HepG2 (cell line): ENCODE results near the gene WDR31. TPM values are rescaled to one million over a fixed set of nuclear protein-coding genes. Genes with fewer than 3 reads are reported as not detected.

Source experiments
- ATF1 ChIP-seq: IDR thresholded peaks from 2 replicates; pipeline ENCODE4 v1.6.1; 2016; ENCODE audit warnings: mild to moderate bottlenecking, control low read depth
- FOSL2 ChIP-seq: sonication (generic); formaldehyde crosslinking; IDR thresholded peaks from 2 replicates; pipeline ENCODE4 v1.4.0; 2020; ENCODE audit warnings: missing genetic modification reagents
- FOXK2 ChIP-seq: fragments of 450-650 bp; IDR thresholded peaks from 2 replicates; pipeline ENCODE4 v1.6.1; 2016
- GLI4 ChIP-seq: sonication (generic); formaldehyde crosslinking; IDR thresholded peaks from 2 replicates; pipeline ENCODE4 v1.5.1; 2020; ENCODE audit warnings: missing genetic modification reagents, mild to moderate bottlenecking, moderate library complexity, borderline replicate concordance
- NR2F6 ChIP-seq, 2 experiments: IDR thresholded peaks; 2 replicates each; pipeline ENCODE4 v1.6.1; 2016; ENCODE audit warnings: antibody characterized with exemption in 1 of 2, mild to moderate bottlenecking in 1 of 2
- RNF2 ChIP-seq: fragments of 450-650 bp; conservative IDR thresholded peaks from 2 replicates; pipeline ENCODE4 v1.6.1; 2016; ENCODE audit warnings: low read depth
- SP1 ChIP-seq, 2 experiments: fragments of 450-650 bp in 1 of 2; sonication (generic) in 1 of 2; formaldehyde crosslinking in 1 of 2; IDR thresholded peaks; 2 replicates each; pipeline versions ENCODE4 v1.4.0 to v1.6.1; 2016 to 2020; ENCODE audit warnings: missing genetic modification reagents in 1 of 2
- TCF12 ChIP-seq, 2 experiments: fragments of 450-650 bp in 1 of 2; sonication (generic) in 1 of 2; formaldehyde crosslinking in 1 of 2; IDR thresholded peaks; 2 replicates each; pipeline versions ENCODE4 v1.6.1 to v1.8.0; 2017 to 2022; ENCODE audit warnings: antibody characterized with exemption in 1 of 2, mild to moderate bottlenecking in 1 of 2, missing genetic modification reagents in 1 of 2, moderate library complexity in 1 of 2
- TGIF2 ChIP-seq: IDR thresholded peaks from 2 replicates; pipeline ENCODE4 v1.6.1; 2016; ENCODE audit warnings: control low read depth, missing compliant biosample characterization
- TOE1 ChIP-seq: sonication (generic); formaldehyde crosslinking; IDR thresholded peaks from 2 replicates; pipeline ENCODE4 v1.4.0; 2020; ENCODE audit warnings: mild to moderate bottlenecking, missing genetic modification reagents
- ZMYM3 ChIP-seq: sonication (generic); formaldehyde crosslinking; IDR thresholded peaks from 2 replicates; pipeline ENCODE4 v1.5.1; 2020; ENCODE audit warnings: mild to moderate bottlenecking, missing genetic modification reagents
- ZNF3 ChIP-seq: IDR thresholded peaks from 2 replicates; pipeline ENCODE4 v1.7.0; 2017; ENCODE audit warnings: inconsistent platforms
- ZNF335 ChIP-seq: sonication (generic); formaldehyde crosslinking; IDR thresholded peaks from 2 replicates; pipeline ENCODE4 v1.4.0; 2020; ENCODE audit warnings: missing genetic modification reagents
- ZNF441 ChIP-seq: sonication (generic); formaldehyde crosslinking; IDR thresholded peaks from 2 replicates; pipeline ENCODE4 v1.7.0; 2021; ENCODE audit warnings: missing genetic modification reagents, borderline replicate concordance
- ZNF766 ChIP-seq: sonication (generic); formaldehyde crosslinking; IDR thresholded peaks from 2 replicates; pipeline ENCODE4 v1.5.0; 2020; ENCODE audit warnings: missing genetic modification reagents, borderline replicate concordance
- polyA plus RNA-seq, 8 experiments: library from polyadenylated mRNA; depleted of rRNA in 3 of 8; stranded (reverse) in 7 of 8; unstranded in 1 of 8; fragments of >200 nt; fragmentation: Illumina TruSeq in 4 of 8; extraction: Trizol in 4 of 8; gene quantifications; 2 replicates each; pipeline versions ENCODE4 v1.2.1 to v1.2.3, GENCODE V29; 2011 to 2016; ENCODE audit warnings: low read depth in 4 of 8, missing spikeins in 1 of 8, mixed read lengths in 1 of 8; ENCODE audit not compliant: insufficient read depth in 1 of 8
- total RNA-seq, 5 experiments: library from RNA; depleted of rRNA; stranded (reverse); fragments of >200 nt; fragmentation: Illumina TruSeq; extraction: Trizol; gene quantifications; 2 replicates each; pipeline ENCODE4 v1.2.3, GENCODE V29; 2016; ENCODE audit warnings: low read depth in 1 of 5
- TF ChIP-seq, protein P1 (sequence below): sonication (generic); formaldehyde crosslinking; IDR thresholded peaks from 2 replicates; pipeline ENCODE4 v1.4.0; 2020; ENCODE audit warnings: missing genetic modification reagents, mild to moderate bottlenecking, borderline replicate concordance
- TF ChIP-seq, protein P2 (sequence below): sonication (generic); formaldehyde crosslinking; IDR thresholded peaks from 2 replicates; pipeline ENCODE4 v1.4.0; 2020; ENCODE audit warnings: mild to moderate bottlenecking, missing genetic modification reagents
- TF ChIP-seq, protein P3 (sequence below): sonication (generic); formaldehyde crosslinking; IDR thresholded peaks from 2 replicates; pipeline ENCODE4 v1.9.0; 2022; ENCODE audit warnings: low read depth, missing genetic modification reagents
- TF ChIP-seq, protein P4 (sequence below): sonication (generic); formaldehyde crosslinking; IDR thresholded peaks from 2 replicates; pipeline ENCODE4 v1.8.1; 2022; ENCODE audit warnings: mild to moderate bottlenecking, missing genetic modification reagents
- TF ChIP-seq, protein P5 (sequence below): sonication (generic); IDR thresholded peaks from 2 replicates; pipeline ENCODE4 v1.6.1; 2016; ENCODE audit warnings: low read depth, borderline replicate concordance

Gene WDR31
- total and polyA plus RNA-seq, 2 of the 13 experiments (the other 11 are each of a cell fraction or from before 2014, with no cell fraction given): 0.33 to 1.7 TPM

DNA sequence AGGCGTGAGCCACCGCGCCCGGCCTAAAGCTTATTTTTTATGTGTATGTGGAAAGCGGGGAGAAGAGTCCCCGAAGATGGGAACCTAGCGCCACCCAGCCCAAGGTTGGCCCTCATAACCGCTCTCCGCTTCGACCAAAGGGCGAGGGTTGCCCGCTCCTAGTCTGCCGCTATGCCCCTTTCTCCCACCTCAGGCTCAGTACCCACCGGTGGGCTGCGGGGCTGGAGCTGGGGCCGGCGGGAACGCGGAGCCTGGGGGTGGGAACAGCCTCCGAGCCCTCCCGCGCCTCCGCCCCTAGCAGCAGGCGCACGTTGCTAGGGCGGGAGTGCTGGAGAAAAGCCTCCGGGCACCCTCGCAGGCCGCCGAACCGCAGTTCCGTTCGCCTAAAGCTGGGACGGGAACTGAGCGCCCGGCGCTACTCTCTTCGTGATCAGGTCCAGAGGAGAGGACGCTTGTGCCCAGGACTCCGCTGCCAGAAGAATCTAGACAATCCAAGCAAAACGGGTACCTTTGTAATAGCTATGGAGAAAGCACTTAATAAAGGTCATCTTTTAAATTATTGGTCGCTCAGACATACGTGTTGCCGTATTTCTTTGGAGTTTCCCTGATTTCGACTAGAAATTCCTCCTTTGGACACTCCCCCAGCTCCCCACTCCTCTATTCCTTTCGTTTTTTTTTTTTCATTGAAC, at the start of gene WDR31 (continued):
- TF ChIP-seq, protein P1, sequence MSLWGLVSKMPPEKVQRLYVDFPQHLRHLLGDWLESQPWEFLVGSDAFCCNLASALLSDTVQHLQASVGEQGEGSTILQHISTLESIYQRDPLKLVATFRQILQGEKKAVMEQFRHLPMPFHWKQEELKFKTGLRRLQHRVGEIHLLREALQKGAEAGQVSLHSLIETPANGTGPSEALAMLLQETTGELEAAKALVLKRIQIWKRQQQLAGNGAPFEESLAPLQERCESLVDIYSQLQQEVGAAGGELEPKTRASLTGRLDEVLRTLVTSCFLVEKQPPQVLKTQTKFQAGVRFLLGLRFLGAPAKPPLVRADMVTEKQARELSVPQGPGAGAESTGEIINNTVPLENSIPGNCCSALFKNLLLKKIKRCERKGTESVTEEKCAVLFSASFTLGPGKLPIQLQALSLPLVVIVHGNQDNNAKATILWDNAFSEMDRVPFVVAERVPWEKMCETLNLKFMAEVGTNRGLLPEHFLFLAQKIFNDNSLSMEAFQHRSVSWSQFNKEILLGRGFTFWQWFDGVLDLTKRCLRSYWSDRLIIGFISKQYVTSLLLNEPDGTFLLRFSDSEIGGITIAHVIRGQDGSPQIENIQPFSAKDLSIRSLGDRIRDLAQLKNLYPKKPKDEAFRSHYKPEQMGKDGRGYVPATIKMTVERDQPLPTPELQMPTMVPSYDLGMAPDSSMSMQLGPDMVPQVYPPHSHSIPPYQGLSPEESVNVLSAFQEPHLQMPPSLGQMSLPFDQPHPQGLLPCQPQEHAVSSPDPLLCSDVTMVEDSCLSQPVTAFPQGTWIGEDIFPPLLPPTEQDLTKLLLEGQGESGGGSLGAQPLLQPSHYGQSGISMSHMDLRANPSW (CRISPR knock-in tag): no peak
- 0 out of 2 replicates have a peak, but pooled peaks have one; percentile 52 for TF ChIP-seq ZNF441
- TF ChIP-seq, protein P2, sequence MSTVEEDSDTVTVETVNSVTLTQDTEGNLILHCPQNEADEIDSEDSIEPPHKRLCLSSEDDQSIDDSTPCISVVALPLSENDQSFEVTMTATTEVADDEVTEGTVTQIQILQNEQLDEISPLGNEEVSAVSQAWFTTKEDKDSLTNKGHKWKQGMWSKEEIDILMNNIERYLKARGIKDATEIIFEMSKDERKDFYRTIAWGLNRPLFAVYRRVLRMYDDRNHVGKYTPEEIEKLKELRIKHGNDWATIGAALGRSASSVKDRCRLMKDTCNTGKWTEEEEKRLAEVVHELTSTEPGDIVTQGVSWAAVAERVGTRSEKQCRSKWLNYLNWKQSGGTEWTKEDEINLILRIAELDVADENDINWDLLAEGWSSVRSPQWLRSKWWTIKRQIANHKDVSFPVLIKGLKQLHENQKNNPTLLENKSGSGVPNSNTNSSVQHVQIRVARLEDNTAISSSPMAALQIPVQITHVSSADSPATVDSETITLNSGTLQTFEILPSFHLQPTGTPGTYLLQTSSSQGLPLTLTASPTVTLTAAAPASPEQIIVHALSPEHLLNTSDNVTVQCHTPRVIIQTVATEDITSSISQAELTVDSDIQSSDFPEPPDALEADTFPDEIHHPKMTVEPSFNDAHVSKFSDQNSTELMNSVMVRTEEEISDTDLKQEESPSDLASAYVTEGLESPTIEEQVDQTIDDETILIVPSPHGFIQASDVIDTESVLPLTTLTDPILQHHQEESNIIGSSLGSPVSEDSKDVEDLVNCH (CRISPR knock-in tag): no peak
- TF ChIP-seq ZNF3: no peak
- TF ChIP-seq RNF2: peak; percentile 74; the same call in 1 of the 2 replicates
- TF ChIP-seq ZNF335 (CRISPR knock-in tag): peak; percentile 71
- TF ChIP-seq, protein P3, sequence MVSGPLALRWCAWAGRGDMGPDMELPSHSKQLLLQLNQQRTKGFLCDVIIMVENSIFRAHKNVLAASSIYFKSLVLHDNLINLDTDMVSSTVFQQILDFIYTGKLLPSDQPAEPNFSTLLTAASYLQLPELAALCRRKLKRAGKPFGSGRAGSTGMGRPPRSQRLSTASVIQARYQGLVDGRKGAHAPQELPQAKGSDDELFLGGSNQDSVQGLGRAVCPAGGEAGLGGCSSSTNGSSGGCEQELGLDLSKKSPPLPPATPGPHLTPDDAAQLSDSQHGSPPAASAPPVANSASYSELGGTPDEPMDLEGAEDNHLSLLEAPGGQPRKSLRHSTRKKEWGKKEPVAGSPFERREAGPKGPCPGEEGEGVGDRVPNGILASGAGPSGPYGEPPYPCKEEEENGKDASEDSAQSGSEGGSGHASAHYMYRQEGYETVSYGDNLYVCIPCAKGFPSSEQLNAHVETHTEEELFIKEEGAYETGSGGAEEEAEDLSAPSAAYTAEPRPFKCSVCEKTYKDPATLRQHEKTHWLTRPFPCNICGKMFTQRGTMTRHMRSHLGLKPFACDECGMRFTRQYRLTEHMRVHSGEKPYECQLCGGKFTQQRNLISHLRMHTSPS: peak; percentile 75; the same call in 1 of the 2 replicates
- no peak for TF ChIP-seq TCF12 (IDR thresholded peaks at IDR 0.05)
- no peak for TF ChIP-seq TCF12 (CRISPR knock-in tag; IDR thresholded peaks at IDR 0.05)
- TF ChIP-seq GLI4: no peak
- peak; percentile 55; the same call in 1 of the 2 replicates for TF ChIP-seq ATF1 (CRISPR knock-in tag)
- TF ChIP-seq FOXK2: no peak
- TF ChIP-seq SP1 (IDR thresholded peaks at IDR 0.05): no peak
- peak; percentile 85 for TF ChIP-seq SP1 (CRISPR knock-in tag; IDR thresholded peaks at IDR 0.05)
- TF ChIP-seq NR2F6 (IDR thresholded peaks at IDR 0.05): no peak
- peak; percentile 61; the same call in 1 of the 2 replicates for TF ChIP-seq NR2F6 (CRISPR knock-in tag; IDR thresholded peaks at IDR 0.05)
- peak; percentile 78; the same call in 1 of the 2 replicates for TF ChIP-seq ZNF766 (CRISPR knock-in tag)
- TF ChIP-seq TOE1 (CRISPR knock-in tag): 0 out of 2 replicates have a peak, but pooled peaks have one; percentile 44
- peak; percentile 86 for TF ChIP-seq ZMYM3 (CRISPR knock-in tag)
- TF ChIP-seq TGIF2: peak; percentile 94
- TF ChIP-seq, protein P4, sequence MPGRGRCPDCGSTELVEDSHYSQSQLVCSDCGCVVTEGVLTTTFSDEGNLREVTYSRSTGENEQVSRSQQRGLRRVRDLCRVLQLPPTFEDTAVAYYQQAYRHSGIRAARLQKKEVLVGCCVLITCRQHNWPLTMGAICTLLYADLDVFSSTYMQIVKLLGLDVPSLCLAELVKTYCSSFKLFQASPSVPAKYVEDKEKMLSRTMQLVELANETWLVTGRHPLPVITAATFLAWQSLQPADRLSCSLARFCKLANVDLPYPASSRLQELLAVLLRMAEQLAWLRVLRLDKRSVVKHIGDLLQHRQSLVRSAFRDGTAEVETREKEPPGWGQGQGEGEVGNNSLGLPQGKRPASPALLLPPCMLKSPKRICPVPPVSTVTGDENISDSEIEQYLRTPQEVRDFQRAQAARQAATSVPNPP: no peak
- TF ChIP-seq, protein P5, sequence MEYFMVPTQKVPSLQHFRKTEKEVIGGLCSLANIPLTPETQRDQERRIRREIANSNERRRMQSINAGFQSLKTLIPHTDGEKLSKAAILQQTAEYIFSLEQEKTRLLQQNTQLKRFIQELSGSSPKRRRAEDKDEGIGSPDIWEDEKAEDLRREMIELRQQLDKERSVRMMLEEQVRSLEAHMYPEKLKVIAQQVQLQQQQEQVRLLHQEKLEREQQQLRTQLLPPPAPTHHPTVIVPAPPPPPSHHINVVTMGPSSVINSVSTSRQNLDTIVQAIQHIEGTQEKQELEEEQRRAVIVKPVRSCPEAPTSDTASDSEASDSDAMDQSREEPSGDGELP: peak; percentile 23; the same call in 1 of the 2 replicates
- peak; percentile 71 for TF ChIP-seq FOSL2 (CRISPR knock-in tag)
